GM12864 (cell line): ENCODE data around the gene ARHGAP42.

ENCODE experiments used
- DNase-seq: peaks from one replicate; pipeline ENCODE4 v3.0.0-alpha.2; 2011; ENCODE audit warnings: low read depth
- H3K4me3 ChIP-seq: 2 replicates; pipeline ENCODE4 v1.5.1; 2011; ENCODE audit warnings: mild to moderate bottlenecking, low read depth, low read length, control low read depth
- CTCF ChIP-seq: IDR thresholded peaks from 2 replicates; pipeline ENCODE4 v1.5.1; 2011; ENCODE audit warnings: low read depth, mild to moderate bottlenecking, moderate library complexity, low read length, control low read depth, inconsistent platforms; ENCODE audit errors: missing control alignments

Gene ARHGAP42

DNA sequence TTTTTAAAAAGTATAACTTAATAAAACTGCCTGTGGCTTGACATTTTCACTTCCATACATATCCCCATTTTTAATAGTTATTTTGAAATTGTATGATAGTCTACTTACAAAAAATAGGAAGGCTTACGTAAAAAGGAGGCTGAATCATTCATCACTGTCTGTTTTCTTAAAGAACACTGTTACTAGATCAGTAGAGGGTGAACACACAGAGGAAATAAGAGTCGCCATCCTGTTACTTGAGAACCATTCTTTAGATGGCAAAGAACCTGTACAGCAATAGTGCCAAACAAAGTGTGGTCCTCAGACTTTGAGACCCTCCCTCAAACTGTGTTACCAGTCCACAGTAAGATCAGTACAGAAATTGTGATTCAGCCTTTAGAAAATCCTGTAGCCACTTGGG lies 261.8 kb downstream of the ARHGAP42 start:
- TF ChIP-seq CTCF, result no peak
- H3K4me3 ChIP-seq, result no peak overlapping the region
- DNase-seq, result no peak

GRCh38 chr11:100949443-100949842 lies 262.4 kb downstream of the ARHGAP42 start:
- H3K4me3 ChIP-seq, result no peak overlapping the region
- TF ChIP-seq CTCF, result no peak
- no peak for DNase-seq

GRCh38 chr11:100955318-100955717 lies 268.2 kb downstream of the ARHGAP42 start:
- TF ChIP-seq CTCF, result no peak
- DNase-seq, result no peak
- no peak overlapping the region for H3K4me3 ChIP-seq

DNA sequence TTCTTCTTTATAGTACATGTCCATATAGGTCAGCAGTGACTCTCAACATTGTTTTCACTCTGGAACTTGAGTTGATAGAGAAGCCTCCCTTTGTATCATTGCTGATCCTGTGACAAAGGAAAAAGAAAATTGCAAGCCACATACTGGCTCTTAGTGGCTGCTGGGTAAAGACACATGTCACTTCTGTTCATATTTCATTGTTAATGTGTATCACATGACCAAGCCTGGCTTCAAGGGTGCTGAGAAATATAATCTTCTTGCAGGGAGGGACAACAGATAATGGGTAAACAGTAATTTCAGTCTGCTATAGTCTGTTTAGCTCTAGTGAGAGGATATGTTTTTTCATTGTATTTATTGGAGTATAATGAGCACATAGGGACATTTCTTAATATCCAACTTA lies 269.3 kb downstream of the ARHGAP42 start:
- no peak overlapping the region for H3K4me3 ChIP-seq
- TF ChIP-seq CTCF, result no peak
- no peak for DNase-seq

DNA sequence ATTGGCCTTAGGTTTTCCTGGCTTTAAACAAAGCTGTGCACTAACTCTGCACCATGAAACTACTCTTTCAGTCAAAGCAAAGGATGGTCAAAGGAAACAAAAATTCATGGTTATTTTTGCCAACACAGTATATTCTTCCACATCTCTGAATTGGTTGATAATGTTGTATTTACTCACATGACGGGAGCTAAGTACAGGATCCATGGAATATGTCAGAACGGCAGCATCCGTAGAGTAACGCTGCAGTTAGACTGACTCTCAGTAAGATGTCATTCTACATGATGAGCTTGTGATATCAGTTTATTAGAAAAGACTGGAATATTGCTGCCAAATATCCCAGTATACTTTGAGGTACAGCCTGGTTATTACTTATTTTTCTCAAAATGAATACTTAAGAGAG lies 270.4 kb downstream of the ARHGAP42 start:
- no peak for DNase-seq
- no peak overlapping the region for H3K4me3 ChIP-seq
- TF ChIP-seq CTCF, result no peak

- H3K4me3 ChIP-seq, result no peak overlapping the region
- TF ChIP-seq CTCF, result no peak
- DNase-seq, result no peak
Observed at GRCh38 chr11:100961633-100962032, 274.5 kb downstream of the ARHGAP42 start.

DNA sequence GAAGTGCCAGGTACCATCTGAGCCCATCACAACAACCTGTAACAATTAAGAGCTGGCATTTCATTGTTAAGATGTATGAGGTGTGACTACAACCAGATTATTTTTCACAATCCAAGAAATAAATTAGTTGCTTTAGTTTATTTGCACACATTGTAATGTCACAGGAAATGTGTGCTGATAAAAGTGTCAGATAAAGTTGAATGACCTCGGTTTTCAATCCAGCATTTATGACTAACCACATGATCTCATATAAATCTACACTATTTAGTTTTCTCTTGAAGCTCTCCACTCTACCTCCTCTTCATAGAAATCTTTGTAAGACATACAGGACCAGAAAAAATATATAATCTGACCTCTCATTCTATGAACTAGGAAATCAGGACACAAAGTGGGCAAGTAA lies 276.3 kb downstream of the ARHGAP42 start:
- TF ChIP-seq CTCF, result no peak
- no peak overlapping the region for H3K4me3 ChIP-seq
- no peak for DNase-seq
